PC-9 (cell line): ENCODE data around the gene RELB. TPM values are rescaled to one million over a fixed set of nuclear protein-coding genes. Genes with fewer than 3 reads are reported as not detected.

Experiments used
- BruUV-seq: library from RNA; stranded (reverse); fragments of 400-500 nt; replicated peaks from 2 replicates; lab custom pipeline; 2021; lab: Mats Ljungman, UMichigan
- CTCF ChIA-PET: fragments of 300-600 bp; sonication (Branson Sonifier 250); formaldehyde crosslinking; loops from one replicate; lab custom pipeline; 2022; ENCODE audit warnings: antibody characterized with exemption; lab: Charles Lee
- POLR2A ChIA-PET: fragments of 300-600 bp; sonication (Branson Sonifier 250); formaldehyde crosslinking; loops from one replicate; lab custom pipeline; 2022; ENCODE audit warnings: antibody characterized with exemption; ENCODE audit not compliant: unreplicated experiment; lab: Charles Lee
- DNase-seq, 2 experiments: peaks; one replicate each; pipeline versions ENCODE4 v3.0.0 to v3.0.0-alpha.2; 2015 to 2022; ENCODE audit warnings: mixed read lengths in 1 of 2
- H2AFZ ChIP-seq: fragments of 200-600 bp; sonication (generic); 2 replicates; pipeline ENCODE4 v1.8.1; 2017; ENCODE audit warnings: antibody characterized with exemption
- H3F3A ChIP-seq: fragments of 200-600 bp; sonication (generic); 2 replicates; pipeline ENCODE4 v1.8.1; 2017; ENCODE audit warnings: antibody characterized with exemption, mild to moderate bottlenecking, low read depth; ENCODE audit not compliant: insufficient read depth
- H3K27ac ChIP-seq: fragments of 200-600 bp; sonication (generic); 2 replicates; pipeline ENCODE4 v1.6.1; 2016; ENCODE audit warnings: mixed run types
- H3K27me3 ChIP-seq: fragments of 200-600 bp; sonication (generic); 2 replicates; pipeline ENCODE4 v1.6.1; 2016; ENCODE audit warnings: low read depth, mixed run types; ENCODE audit not compliant: insufficient read depth
- H3K36me3 ChIP-seq: fragments of 200-600 bp; sonication (generic); 2 replicates; pipeline ENCODE4 v1.6.1; 2016; ENCODE audit warnings: low read depth, mixed run types
- H3K4me1 ChIP-seq: fragments of 200-600 bp; sonication (generic); replicated peaks from 2 replicates; pipeline ENCODE4 v1.6.1; 2016; ENCODE audit warnings: mixed run types; ENCODE audit not compliant: insufficient read depth
- H3K4me2 ChIP-seq: fragments of 200-600 bp; sonication (generic); 2 replicates; pipeline ENCODE4 v1.6.1; 2017; ENCODE audit warnings: mixed run types
- H3K4me3 ChIP-seq: fragments of 200-600 bp; sonication (generic); 2 replicates; pipeline ENCODE4 v1.6.1; 2016; ENCODE audit warnings: mixed run types
- H3K79me2 ChIP-seq: fragments of 200-600 bp; sonication (generic); 2 replicates; pipeline ENCODE4 v1.6.1; 2017; ENCODE audit warnings: low read depth, mixed run types
- H3K9me2 ChIP-seq: fragments of 200-600 bp; sonication (generic); 2 replicates; pipeline ENCODE4 v1.8.1; 2017; ENCODE audit warnings: mild to moderate bottlenecking; ENCODE audit not compliant: insufficient read depth
- H3K9me3 ChIP-seq: fragments of 200-600 bp; sonication (generic); 2 replicates; pipeline ENCODE4 v1.8.1; 2016; ENCODE audit warnings: low read depth; ENCODE audit not compliant: insufficient read depth
- H4K20me1 ChIP-seq: fragments of 200-600 bp; sonication (generic); 2 replicates; pipeline ENCODE4 v1.8.1; 2017; ENCODE audit not compliant: insufficient read depth
- CTCF ChIP-seq: fragments of 200-600 bp; sonication (generic); conservative IDR thresholded peaks from 2 replicates; pipeline ENCODE4 v1.6.1; 2017; ENCODE audit warnings: mixed run types, antibody characterized with exemption, mild to moderate bottlenecking, moderate library complexity
- EZH2 ChIP-seq: fragments of 200-600 bp; sonication (generic); IDR thresholded peaks from 2 replicates; pipeline ENCODE4 v1.8.0; 2017; ENCODE audit warnings: antibody characterized with exemption, low read depth
- intact Hi-C: fragments of 100-400 bp; cut with micrococcal nuclease; formaldehyde crosslinking; loops from one replicate; pipeline ENCODE4 v1.10.0; 2022; ENCODE audit not compliant: unreplicated experiment
- total RNA-seq: library from RNA; stranded (reverse); gene quantifications from 2 replicates; pipeline ENCODE4 v1.2.3, GENCODE V29; 2021

Gene RELB
- total RNA-seq, 1 experiment from 2014 or later: 5.8 TPM

GRCh38 chr19:45040059-45040771, 39.0 kb downstream of the RELB start:
- peak overlapping the region; percentile 99 for H3K4me2 ChIP-seq
- no peak for TF ChIP-seq CTCF
- TF ChIP-seq EZH2: no peak
- no peaks in the 10 kb centered on the region for H3K9me3 ChIP-seq
- no peaks in the 10 kb centered on the region for H3K27me3 ChIP-seq
- ChIA-PET CTCF (interaction anchor here (0.6 kb wide), 1 partner anchor 108 kb away, joined by 4 read pairs; no protein-coding TSS in a partner anchor), POLR2A (interaction anchor here (0.6 kb wide), 2 partner anchors 83 to 285 kb away, joined by 4 to 8 read pairs; no protein-coding TSS in a partner anchor)
- H4K20me1 ChIP-seq: peaks cover 55% of the 10 kb centered on the region
- H3K4me3 ChIP-seq: peak overlapping the region; percentile 100
- no peak overlapping the region for H2AFZ ChIP-seq
- peaks cover 35% of the 10 kb centered on the region for H3K36me3 ChIP-seq
- intact Hi-C loops: no loop called here
- no peak for DNase-seq
- H3F3A ChIP-seq: peaks cover 23% of the 10 kb centered on the region; the same call in 1 of the 2 replicates
- H3K4me1 ChIP-seq: peaks cover 12% of the 10 kb centered on the region
- TSS peak; percentile 29 for BruUV-seq
- peaks cover 60% of the 10 kb centered on the region for H3K79me2 ChIP-seq
- H3K27ac ChIP-seq: no peak overlapping the region
- H3K9me2 ChIP-seq: no peaks in the 10 kb centered on the region

- DNase-seq: no peak
Observed at GRCh38 chr19:45041125-45041524, 39.9 kb downstream of the RELB start.

More at GRCh38 chr19:45041125-45041524, 39.9 kb downstream of the RELB start:
- Histone ChIP-seq H4K20me1 (peaks cover 64% of the 10 kb centered on the region), H3K4me3 (no peak overlapping the region), H2AFZ (no peak overlapping the region), H3K27ac (no peak overlapping the region), H3K9me3 (no peaks in the 10 kb centered on the region), H3K79me2 (peaks cover 69% of the 10 kb centered on the region), H3K27me3 (no peaks in the 10 kb centered on the region), H3F3A (peaks cover 31% of the 10 kb centered on the region; the same call in 1 of the 2 replicates), H3K4me2 (no peak overlapping the region), H3K36me3 (peaks cover 43% of the 10 kb centered on the region), H3K4me1 (peaks cover 12% of the 10 kb centered on the region), H3K9me2 (no peaks in the 10 kb centered on the region)
- BruUV-seq: no TSS peak
- no peak for TF ChIP-seq EZH2
- TF ChIP-seq CTCF: no peak
- POLR2A ChIA-PET: interaction anchor here (0.6 kb wide), 1 partner anchor 284 kb away, joined by 4 read pairs; no protein-coding TSS in a partner anchor
- intact Hi-C loops: no loop called here
- CTCF ChIA-PET: no interaction called here
